HG03520 (cell line): ENCODE results near the gene TP53TG5.

Experiments used
- ATAC-seq: cut with Tn5 transposase; IDR thresholded peaks from one replicate; pipeline ENCODE4 v1.9.1; 2021; ENCODE audit warnings: mild to moderate bottlenecking, moderate library complexity; ENCODE audit not compliant: unreplicated experiment

The TP53TG5 gene

GRCh38 chr20:45406260-45407066 is 28.3 kb upstream of the TP53TG5 start:
- ATAC-seq, result no peak

DNA sequence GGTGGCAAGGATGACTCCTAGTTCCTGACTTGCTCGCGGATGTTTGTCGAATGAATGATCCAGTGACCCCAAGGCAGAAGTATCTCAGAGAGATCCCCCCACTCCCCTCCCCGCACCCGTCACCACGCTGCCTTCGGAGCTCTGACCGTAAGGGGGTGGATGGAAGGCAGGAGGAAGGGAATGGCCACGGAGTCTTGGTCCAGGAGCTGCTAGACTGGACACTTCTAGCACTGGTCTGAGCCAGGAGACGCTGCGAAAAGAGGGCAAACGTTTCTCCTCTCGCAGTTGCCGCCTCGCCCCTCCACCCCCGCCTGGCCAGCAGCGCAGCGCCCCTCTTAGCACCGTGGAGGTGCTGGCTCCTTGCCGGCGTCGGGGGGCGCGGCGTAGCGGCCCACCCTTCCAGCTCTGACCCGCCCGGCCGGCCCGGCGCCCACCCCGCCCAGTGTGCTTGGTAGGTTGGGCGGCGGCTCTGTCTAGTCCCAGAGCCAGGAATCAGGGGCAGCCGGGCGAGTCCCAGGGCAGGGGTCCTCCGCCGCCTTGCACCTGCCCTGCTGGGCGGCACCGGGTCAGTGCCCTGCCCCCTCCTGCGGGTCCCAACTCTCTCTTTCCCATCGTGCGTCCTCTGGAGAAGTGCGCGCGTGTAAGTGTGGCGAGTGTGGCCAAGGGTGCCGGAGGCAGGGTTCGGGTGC is 27.6 kb upstream of the TP53TG5 start:
- ATAC-seq, result no peak

DNA sequence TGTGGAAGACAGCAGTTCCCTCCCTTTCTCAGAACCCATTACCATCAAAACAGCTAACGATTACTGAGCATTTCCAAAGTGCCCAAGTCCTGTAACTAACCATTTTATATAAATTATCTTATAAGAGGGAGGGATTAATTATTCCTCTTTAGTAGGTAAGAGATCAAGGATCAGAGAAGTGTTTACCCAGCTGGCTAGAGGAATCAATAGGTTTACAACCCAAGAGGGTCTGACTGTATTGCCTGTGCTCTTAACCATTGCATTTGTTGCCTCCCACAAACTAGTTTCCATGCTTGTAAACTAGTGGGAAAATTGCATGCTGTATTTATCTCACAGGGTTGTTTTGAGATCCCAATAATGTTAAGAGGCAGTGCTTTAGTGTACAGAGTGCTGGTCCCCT is 26.3 kb upstream of the TP53TG5 start:
- ATAC-seq, result no peak

- ATAC-seq, result no peak
These were observed 24.8 kb upstream of the TP53TG5 start for GRCh38 chr20:45402946-45403345.

DNA sequence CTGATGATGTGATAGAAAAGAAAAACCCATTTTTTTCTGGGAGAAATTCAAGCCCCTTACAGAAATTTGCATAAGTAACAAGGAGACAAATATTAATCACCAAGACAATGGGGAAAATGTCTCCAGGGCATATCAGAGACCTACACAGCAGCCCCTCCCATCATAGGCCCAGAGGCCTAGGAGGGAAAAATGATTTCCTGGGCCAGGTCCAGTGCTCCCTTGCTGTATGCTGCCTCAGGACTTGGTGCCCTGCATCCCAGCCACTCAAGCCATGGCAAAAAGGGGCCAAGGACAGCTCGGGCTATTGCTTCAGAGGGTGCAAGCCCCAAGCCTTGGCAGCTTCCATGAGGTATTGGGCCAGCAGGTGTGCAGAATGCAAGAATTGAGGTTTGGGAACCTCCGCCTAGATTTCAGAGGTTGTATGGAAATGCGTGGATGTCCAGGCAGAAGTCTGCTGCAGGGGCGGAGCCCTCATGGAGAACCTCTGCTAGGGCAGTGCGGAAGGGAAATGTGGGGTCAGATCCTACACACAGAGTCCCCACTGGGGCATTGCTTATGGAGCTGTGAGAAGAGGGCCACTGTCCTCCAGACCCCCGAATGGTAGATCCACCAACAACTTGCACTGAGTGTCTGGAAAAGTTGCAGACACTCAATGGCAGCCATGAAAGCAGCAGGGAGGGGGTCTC is 22.4 kb upstream of the TP53TG5 start:
- no peak for ATAC-seq

GRCh38 chr20:45399018-45399417 is 20.9 kb upstream of the TP53TG5 start:
- no peak for ATAC-seq

DNA sequence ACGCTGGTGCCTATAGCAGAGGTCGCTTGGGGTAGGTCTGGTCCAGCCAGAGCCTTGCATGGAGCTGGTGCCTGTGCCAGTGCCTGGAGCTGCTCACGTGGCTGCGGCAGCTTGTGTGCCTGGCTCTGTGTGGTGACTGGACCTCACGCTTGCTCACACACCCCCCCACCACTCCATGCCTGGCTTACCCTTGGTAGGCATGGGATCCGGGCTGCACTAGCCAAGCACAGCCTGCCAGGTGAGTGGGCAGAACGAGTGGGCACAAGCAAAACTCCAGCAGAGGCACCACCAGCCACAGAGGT is 16.9 kb upstream of the TP53TG5 start:
- ATAC-seq, result no peak

- ATAC-seq, result no peak
These were observed 16.3 kb upstream of the TP53TG5 start for GRCh38 chr20:45394221-45395113.

DNA sequence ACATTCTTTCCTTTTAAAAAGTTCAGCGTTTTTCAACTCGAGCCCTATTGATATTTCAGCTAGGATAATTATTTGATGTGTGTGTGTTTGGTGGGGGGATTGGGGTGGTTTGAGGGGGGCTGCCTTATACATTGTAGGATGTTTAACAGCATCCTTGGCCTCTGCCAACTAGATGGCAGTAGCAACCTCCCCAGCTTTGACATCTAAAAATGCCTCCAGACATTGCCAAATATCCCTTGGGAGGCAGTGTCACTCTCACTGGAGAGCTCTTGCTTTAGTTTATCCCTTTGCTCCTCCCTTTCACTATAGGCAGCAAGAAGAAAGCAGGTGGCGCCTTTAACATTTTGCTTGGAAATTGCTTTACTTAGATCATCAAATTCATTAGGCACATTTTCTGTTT is 14.6 kb upstream of the TP53TG5 start:
- no peak for ATAC-seq

DNA sequence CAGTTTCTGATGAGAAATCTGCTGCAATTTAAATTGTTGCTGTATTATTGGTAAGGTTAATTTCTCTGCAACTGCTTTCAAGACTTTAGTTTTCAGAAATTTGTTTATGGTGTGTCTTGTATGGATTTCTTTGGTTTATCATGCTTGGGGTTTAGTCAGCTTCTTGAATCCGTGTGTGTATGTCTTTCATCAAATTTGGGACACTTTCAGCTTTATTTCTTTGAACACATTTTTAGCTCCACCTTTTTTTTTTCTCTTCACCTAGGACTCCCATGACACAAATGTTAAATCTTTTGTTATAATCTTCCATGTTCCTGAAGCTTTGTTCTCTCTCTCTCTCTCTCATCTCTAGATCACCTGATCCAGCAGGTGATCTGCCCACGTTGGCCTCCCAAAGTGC is 13.4 kb upstream of the TP53TG5 start:
- no peak for ATAC-seq

- ATAC-seq, result no peak
These were observed 12.8 kb upstream of the TP53TG5 start for GRCh38 chr20:45390931-45391330.

DNA sequence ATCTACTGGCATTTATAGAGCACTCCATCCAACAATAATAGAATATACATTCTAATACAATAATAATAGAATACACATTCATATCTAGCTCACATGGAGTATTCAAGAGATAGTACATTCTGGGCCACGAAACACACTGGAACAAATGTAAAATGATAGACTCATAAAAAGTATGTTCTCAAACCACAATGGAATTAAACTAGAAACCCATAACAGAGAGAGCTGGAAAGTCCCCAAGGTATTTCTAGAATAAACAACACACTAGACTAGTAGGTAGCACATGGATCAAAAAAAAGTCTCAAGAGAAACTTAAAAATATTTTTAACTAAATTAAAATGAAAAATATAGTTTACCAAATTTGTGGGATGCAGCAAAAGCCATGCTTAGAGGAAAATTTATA is 9.1 kb upstream of the TP53TG5 start:
- ATAC-seq, result no peak

- no peak for ATAC-seq
These were observed 856 bp downstream of the TP53TG5 start for GRCh38 chr20:45377269-45377668.

GRCh38 chr20:45374966-45375365 is 3.2 kb downstream of the TP53TG5 start:
- no peak for ATAC-seq

GRCh38 chr20:45374101-45374467 is 4.0 kb downstream of the TP53TG5 start:
- ATAC-seq, result no peak

DNA sequence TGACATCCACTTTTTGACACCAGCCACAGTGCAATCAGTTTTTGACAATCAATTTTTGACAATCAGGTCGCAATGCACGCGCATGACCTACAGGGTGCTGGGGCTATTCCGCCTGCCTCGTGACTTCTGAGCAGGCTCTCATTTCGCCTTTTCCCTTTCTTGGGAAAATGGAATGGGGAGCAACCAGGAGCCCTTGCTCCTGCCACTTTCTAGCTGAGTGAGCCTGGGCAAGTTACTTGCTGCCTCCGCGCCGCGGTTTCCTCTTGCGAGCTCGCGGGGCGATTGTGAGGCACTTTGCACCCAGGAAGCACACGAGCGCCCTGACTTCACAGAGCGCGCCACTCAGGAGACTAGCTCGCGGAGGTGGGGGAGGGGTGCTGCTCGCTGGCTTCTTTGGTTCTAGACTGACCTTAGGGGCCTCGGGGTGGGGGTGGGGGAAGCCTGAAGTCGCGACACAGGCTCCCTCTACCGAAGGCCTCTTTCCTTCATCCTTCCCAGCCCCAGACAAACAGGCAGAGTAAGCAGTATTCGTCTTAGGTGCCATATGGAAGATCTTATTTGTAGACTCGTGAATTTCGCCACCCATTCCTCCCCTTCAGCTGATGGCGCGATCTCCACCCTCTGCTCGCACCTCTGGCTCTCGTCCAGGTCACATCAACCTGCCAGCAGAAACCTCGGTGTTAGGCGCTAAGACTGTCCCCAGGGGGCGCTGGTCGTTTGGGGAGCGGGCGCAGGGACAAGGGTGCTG is 4.6 kb downstream of the TP53TG5 start:
- ATAC-seq, result peak; percentile 60

GRCh38 chr20:45372646-45373352 is 5.3 kb downstream of the TP53TG5 start:
- no peak for ATAC-seq

- ATAC-seq, result no peak
These were observed 5.9 kb downstream of the TP53TG5 start for GRCh38 chr20:45372241-45372640.

DNA sequence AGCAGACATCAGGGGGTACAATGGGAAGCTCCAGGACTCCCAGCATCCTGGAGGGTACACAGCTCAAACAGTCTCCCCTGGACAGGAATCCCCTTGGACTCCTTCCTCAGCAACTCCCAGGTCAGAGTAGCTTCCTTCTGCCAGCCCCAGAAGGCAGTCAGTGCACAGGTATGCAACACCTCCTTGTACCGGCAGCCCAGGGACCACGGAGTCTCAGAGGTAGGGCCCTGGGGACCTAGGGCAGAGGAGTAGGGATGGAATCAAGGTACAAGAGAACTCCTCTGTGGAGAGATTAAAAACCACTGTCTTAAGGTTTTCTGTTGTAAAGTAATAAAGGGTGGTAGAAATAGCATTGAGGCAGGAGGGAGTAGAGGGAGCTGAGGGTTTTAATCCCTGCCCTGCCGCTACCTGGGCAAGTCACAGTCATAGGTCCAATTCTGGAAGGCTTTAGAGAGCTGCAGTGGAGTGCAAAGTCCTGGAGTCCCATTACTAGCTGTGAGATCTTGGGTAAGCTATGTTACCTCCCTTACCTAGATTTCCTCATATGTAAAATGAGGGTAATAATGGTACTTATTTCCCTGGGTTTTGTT is 7.5 kb downstream of the TP53TG5 start:
- ATAC-seq, result no peak
